HepG2 (cell line): Measurements from ENCODE around the gene GMEB2. TPM values are rescaled to one million over a fixed set of nuclear protein-coding genes. Genes with fewer than 3 reads are reported as not detected.

Experiments used
- MLX ChIP-seq: IDR thresholded peaks from 2 replicates; pipeline ENCODE4 v1.6.1; 2016
- ZBTB44 ChIP-seq: sonication (generic); formaldehyde crosslinking; IDR thresholded peaks from 2 replicates; pipeline ENCODE4 v1.4.0; 2020; ENCODE audit warnings: missing genetic modification reagents
- ZNF276 ChIP-seq: sonication (generic); formaldehyde crosslinking; IDR thresholded peaks from 2 replicates; pipeline ENCODE4 v1.4.0; 2020; ENCODE audit warnings: mild to moderate bottlenecking, low read depth, missing genetic modification reagents
- ZNF292 ChIP-seq: sonication (generic); formaldehyde crosslinking; IDR thresholded peaks from 2 replicates; pipeline ENCODE4 v1.8.1; 2022; ENCODE audit warnings: mild to moderate bottlenecking, low read depth, missing genetic modification reagents, borderline replicate concordance
- ZNF318 ChIP-seq: sonication (generic); formaldehyde crosslinking; IDR thresholded peaks from 2 replicates; pipeline ENCODE4 v1.4.0; 2020; ENCODE audit warnings: mild to moderate bottlenecking, missing genetic modification reagents
- ZNF879 ChIP-seq: sonication (generic); formaldehyde crosslinking; IDR thresholded peaks from 2 replicates; pipeline ENCODE4 v1.8.1; 2023; ENCODE audit warnings: missing genetic modification reagents
- ZSCAN31 ChIP-seq: sonication (generic); formaldehyde crosslinking; IDR thresholded peaks from 2 replicates; pipeline ENCODE4 v1.5.0; 2020; ENCODE audit warnings: low read depth, mild to moderate bottlenecking, missing genetic modification reagents
- polyA plus RNA-seq, 8 experiments: library from polyadenylated mRNA; depleted of rRNA in 3 of 8; stranded (reverse) in 7 of 8; unstranded in 1 of 8; fragments of >200 nt; fragmentation: Illumina TruSeq in 4 of 8; extraction: Trizol in 4 of 8; gene quantifications; 2 replicates each; pipeline versions ENCODE4 v1.2.1 to v1.2.3, GENCODE V29; 2011 to 2016; ENCODE audit warnings: low read depth in 4 of 8, missing spikeins in 1 of 8, mixed read lengths in 1 of 8; ENCODE audit not compliant: insufficient read depth in 1 of 8
- total RNA-seq, 5 experiments: library from RNA; depleted of rRNA; stranded (reverse); fragments of >200 nt; fragmentation: Illumina TruSeq; extraction: Trizol; gene quantifications; 2 replicates each; pipeline ENCODE4 v1.2.3, GENCODE V29; 2016; ENCODE audit warnings: low read depth in 1 of 5

Gene GMEB2
- total and polyA plus RNA-seq, 2 of the 13 experiments (the other 11 are each of a cell fraction or from before 2014, with no cell fraction given): 10.6 to 12.4 TPM

GRCh38 chr20:63652192-63652980 is 25.5 kb upstream of the GMEB2 start (continued):
- no peak for TF ChIP-seq ZNF292 (CRISPR knock-in tag)
- peak; percentile 36; the same call in 1 of the 2 replicates for TF ChIP-seq ZNF879 (CRISPR knock-in tag)
- TF ChIP-seq ZSCAN31 (CRISPR knock-in tag): no peak; the same call in 1 of the 2 replicates
- 0 out of 2 replicates have a peak, but pooled peaks have one; percentile 28 for TF ChIP-seq ZBTB44 (CRISPR knock-in tag)
- TF ChIP-seq ZNF276 (CRISPR knock-in tag): no peak
- TF ChIP-seq MLX (CRISPR knock-in tag): no peak
- no peak for TF ChIP-seq ZNF318 (CRISPR knock-in tag)
